COLO668 (cell line): ENCODE measurements around the gene ADCK2.
A peak's percentile ranks its signal among the peaks of the same experiment; 100 is the strongest.
"Not testable (repeated sequence)": the region's sequence is repeated elsewhere in the genome, so short reads cannot be mapped to it uniquely, and the experiment has no call there.

Source experiments
- DNase-seq: peaks from one replicate; lab custom pipeline; 2025; ENCODE audit not compliant: unreplicated experiment; lab: John Stamatoyannopoulos, UW

The ADCK2 gene

GRCh38 chr7:140673774-140674155 is 1.0 kb downstream of the ADCK2 start:
- DNase-seq: peak; percentile 56

GRCh38 chr7:140674356-140674800 is 1.6 kb downstream of the ADCK2 start:
- peak; percentile 51 for DNase-seq

- no peak for DNase-seq
Observed at GRCh38 chr7:140674899-140675701, 2.4 kb downstream of the ADCK2 start.

- no peak for DNase-seq
Observed at GRCh38 chr7:140675726-140676125, 3.0 kb downstream of the ADCK2 start.

- no peak for DNase-seq
Observed at GRCh38 chr7:140676306-140676705, 3.6 kb downstream of the ADCK2 start.

GRCh38 chr7:140676956-140677355 is 4.2 kb downstream of the ADCK2 start:
- DNase-seq: not testable (repeated sequence)

GRCh38 chr7:140677496-140677895 is 4.8 kb downstream of the ADCK2 start:
- DNase-seq: no peak

- no peak for DNase-seq
Observed at GRCh38 chr7:140678081-140678815, 5.5 kb downstream of the ADCK2 start.

GRCh38 chr7:140678816-140679130 is 6.0 kb downstream of the ADCK2 start:
- DNase-seq: no peak

GRCh38 chr7:140679186-140679585 is 6.4 kb downstream of the ADCK2 start:
- no peak for DNase-seq

- DNase-seq: no peak
Observed at GRCh38 chr7:140680886-140681285, 8.1 kb downstream of the ADCK2 start.

- DNase-seq: no peak
Observed at GRCh38 chr7:140681766-140682165, 9.0 kb downstream of the ADCK2 start.

GRCh38 chr7:140683657-140684056 is 10.9 kb downstream of the ADCK2 start:
- no peak for DNase-seq

GRCh38 chr7:140684066-140684950 is 11.6 kb downstream of the ADCK2 start:
- DNase-seq: no peak

GRCh38 chr7:140685407-140686087 is 12.8 kb downstream of the ADCK2 start:
- no peak for DNase-seq

- no peak for DNase-seq
Observed at GRCh38 chr7:140686921-140687320, 14.2 kb downstream of the ADCK2 start.

GRCh38 chr7:140688341-140688740 is 15.6 kb downstream of the ADCK2 start:
- DNase-seq: no peak

GRCh38 chr7:140689199-140690152 is 16.7 kb downstream of the ADCK2 start:
- DNase-seq: no peak

- DNase-seq: no peak
Observed at GRCh38 chr7:140691376-140692045, 18.8 kb downstream of the ADCK2 start.
